ENCODE measurements around the gene IL32.

DNA sequence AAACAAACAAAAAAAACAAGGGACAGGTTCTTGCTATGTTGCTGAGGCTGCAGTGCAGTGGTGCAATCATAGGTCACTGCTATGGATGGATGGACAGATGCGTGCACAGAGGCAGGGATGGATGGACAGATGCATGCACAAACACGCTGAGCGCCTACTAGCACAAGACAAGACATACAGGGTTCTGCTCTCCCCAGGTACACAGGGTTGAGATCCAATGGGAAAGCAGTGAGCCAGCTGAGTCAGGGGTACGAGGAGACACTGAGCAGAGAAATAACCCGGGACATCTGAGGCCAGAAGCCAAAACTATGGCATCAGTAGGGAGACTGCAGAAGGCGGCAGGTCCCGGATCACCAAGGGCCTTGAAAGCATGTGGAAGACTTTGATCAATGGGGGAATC is 6.2 kb downstream of the IL32 start:
- TF ChIP-seq, protein P1, sequence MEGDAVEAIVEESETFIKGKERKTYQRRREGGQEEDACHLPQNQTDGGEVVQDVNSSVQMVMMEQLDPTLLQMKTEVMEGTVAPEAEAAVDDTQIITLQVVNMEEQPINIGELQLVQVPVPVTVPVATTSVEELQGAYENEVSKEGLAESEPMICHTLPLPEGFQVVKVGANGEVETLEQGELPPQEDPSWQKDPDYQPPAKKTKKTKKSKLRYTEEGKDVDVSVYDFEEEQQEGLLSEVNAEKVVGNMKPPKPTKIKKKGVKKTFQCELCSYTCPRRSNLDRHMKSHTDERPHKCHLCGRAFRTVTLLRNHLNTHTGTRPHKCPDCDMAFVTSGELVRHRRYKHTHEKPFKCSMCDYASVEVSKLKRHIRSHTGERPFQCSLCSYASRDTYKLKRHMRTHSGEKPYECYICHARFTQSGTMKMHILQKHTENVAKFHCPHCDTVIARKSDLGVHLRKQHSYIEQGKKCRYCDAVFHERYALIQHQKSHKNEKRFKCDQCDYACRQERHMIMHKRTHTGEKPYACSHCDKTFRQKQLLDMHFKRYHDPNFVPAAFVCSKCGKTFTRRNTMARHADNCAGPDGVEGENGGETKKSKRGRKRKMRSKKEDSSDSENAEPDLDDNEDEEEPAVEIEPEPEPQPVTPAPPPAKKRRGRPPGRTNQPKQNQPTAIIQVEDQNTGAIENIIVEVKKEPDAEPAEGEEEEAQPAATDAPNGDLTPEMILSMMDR (IDR thresholded peaks at IDR 0.05): no peak
- no peak for TF ChIP-seq POLR2A (IDR thresholded peaks at IDR 0.05)

Data from thyroid gland (tissue), 4 donors.